ENCODE results near the gene PPP1CA.

- TF ChIP-seq TAF1 (IDR thresholded peaks at IDR 0.05; ENCODE audit: borderline replicate concordance, insufficient read depth, low read length) (no peak), SIN3A (IDR thresholded peaks at IDR 0.05; ENCODE audit: borderline replicate concordance, insufficient read depth, low read length) (no peak)
These were observed 31.1 kb downstream of the PPP1CA start for GRCh38 chr11:67370351-67371076.

Measured in PFSK-1 (cell line).